Testis (tissue), 2 donors: ENCODE results near the gene XNDC1N.

Experiments
- CTCF ChIP-seq, 3 experiments: fragments of 450-650 bp in 2 of 3; fragments of 200-600 bp in 1 of 3; sonication (generic) in 1 of 3; IDR thresholded peaks; one replicate each; pipeline ENCODE4 v1.5.1; 2016 to 2019; ENCODE audit warnings: antibody characterized with exemption in 3 of 3, mild to moderate bottlenecking in 2 of 3, moderate library complexity in 1 of 3
- POLR2A ChIP-seq: fragments of 450-650 bp; IDR thresholded peaks from one replicate; pipeline ENCODE4 v1.6.1; 2017; ENCODE audit warnings: antibody characterized with exemption, mild to moderate bottlenecking, moderate library complexity

GRCh38 chr11:71936825-71937224 is 8.4 kb upstream of the XNDC1N start:
- TF ChIP-seq CTCF (IDR thresholded peaks at IDR 0.05) (no peak), POLR2A (no peak)
